ENCODE data around the gene PHF12. TPM values are rescaled to one million over a fixed set of nuclear protein-coding genes. Genes with fewer than 3 reads are reported as not detected.

PHF12 gene
- total and polyA plus RNA-seq, 2 of the 13 experiments (the other 11 are each of a cell fraction or from before 2014, with no cell fraction given): 9.8 to 17.1 TPM

GRCh38 chr17:28908640-28909167, 42.6 kb downstream of the PHF12 start (continued):
- TF ChIP-seq MED1 (CRISPR knock-in tag; IDR thresholded peaks at IDR 0.05) (0 out of 2 replicates have a peak, but pooled peaks have one; percentile 26), JUND (CRISPR knock-in tag; IDR thresholded peaks at IDR 0.05) (peak; percentile 86), LCORL (IDR thresholded peaks at IDR 0.05) (no peak), LCORL (CRISPR knock-in tag; IDR thresholded peaks at IDR 0.05) (peak; percentile 67; the same call in 1 of the 2 replicates), MAF1 (CRISPR knock-in tag; IDR thresholded peaks at IDR 0.05; ENCODE audit: borderline replicate concordance) (no peak), KLF6 (CRISPR knock-in tag; IDR thresholded peaks at IDR 0.05) (no peak), FOXA3 (CRISPR knock-in tag; IDR thresholded peaks at IDR 0.05) (0 out of 2 replicates have a peak, but pooled peaks have one; percentile 27), ASH2L (IDR thresholded peaks at IDR 0.05; ENCODE audit: insufficient read length, low read depth, low read length) (peak; percentile 36), ZNF121 (CRISPR knock-in tag; IDR thresholded peaks at IDR 0.05) (peak; percentile 90), CREM (IDR thresholded peaks at IDR 0.05) (no peak), CREM (CRISPR knock-in tag; IDR thresholded peaks at IDR 0.05) (no peak), ZNF878 (CRISPR knock-in tag; IDR thresholded peaks at IDR 0.05) (no peak), ZNF441 (CRISPR knock-in tag; IDR thresholded peaks at IDR 0.05; ENCODE audit: borderline replicate concordance) (no peak), CEBPZ (IDR thresholded peaks at IDR 0.05; ENCODE audit: low read length) (no peak), NFRKB (IDR thresholded peaks at IDR 0.05) (no peak), ZNF891 (CRISPR knock-in tag; IDR thresholded peaks at IDR 0.05) (no peak), ZMAT5 (CRISPR knock-in tag; IDR thresholded peaks at IDR 0.05; ENCODE audit: borderline replicate concordance, low read depth) (no peak), KLF16 (CRISPR knock-in tag; IDR thresholded peaks at IDR 0.05) (no peak), ELF3 (CRISPR knock-in tag; IDR thresholded peaks at IDR 0.05) (no peak), ZNF260 (CRISPR knock-in tag; IDR thresholded peaks at IDR 0.05; ENCODE audit: borderline replicate concordance, low read depth) (no peak)
- TF ChIP-seq, protein P1, sequence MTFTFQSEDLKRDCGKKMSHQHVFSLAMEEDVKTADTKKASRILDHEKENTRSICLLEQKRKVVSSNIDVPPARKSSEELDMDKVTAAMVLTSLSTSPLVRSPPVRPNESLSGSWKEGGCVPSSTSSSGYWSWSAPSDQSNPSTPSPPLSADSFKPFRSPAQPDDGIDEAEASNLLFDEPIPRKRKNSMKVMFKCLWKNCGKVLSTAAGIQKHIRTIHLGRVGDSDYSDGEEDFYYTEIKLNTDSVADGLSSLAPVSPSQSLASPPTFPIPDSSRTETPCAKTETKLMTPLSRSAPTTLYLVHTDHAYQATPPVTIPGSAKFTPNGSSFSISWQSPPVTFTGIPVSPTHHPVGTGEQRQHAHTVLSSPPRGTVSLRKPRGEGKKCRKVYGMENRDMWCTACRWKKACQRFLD (CRISPR knock-in tag; IDR thresholded peaks at IDR 0.05; ENCODE audit: borderline replicate concordance): no peak
- TF ChIP-seq, protein P2, sequence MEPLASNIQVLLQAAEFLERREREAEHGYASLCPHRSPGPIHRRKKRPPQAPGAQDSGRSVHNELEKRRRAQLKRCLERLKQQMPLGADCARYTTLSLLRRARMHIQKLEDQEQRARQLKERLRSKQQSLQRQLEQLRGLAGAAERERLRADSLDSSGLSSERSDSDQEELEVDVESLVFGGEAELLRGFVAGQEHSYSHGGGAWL (CRISPR knock-in tag; IDR thresholded peaks at IDR 0.05): no peak
- TF ChIP-seq, protein P3, sequence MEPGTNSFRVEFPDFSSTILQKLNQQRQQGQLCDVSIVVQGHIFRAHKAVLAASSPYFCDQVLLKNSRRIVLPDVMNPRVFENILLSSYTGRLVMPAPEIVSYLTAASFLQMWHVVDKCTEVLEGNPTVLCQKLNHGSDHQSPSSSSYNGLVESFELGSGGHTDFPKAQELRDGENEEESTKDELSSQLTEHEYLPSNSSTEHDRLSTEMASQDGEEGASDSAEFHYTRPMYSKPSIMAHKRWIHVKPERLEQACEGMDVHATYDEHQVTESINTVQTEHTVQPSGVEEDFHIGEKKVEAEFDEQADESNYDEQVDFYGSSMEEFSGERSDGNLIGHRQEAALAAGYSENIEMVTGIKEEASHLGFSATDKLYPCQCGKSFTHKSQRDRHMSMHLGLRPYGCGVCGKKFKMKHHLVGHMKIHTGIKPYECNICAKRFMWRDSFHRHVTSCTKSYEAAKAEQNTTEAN (CRISPR knock-in tag; conservative IDR thresholded peaks at IDR 0.05): peak; percentile 30; the same call in 1 of the 2 replicates
- TF ChIP-seq, protein P4, sequence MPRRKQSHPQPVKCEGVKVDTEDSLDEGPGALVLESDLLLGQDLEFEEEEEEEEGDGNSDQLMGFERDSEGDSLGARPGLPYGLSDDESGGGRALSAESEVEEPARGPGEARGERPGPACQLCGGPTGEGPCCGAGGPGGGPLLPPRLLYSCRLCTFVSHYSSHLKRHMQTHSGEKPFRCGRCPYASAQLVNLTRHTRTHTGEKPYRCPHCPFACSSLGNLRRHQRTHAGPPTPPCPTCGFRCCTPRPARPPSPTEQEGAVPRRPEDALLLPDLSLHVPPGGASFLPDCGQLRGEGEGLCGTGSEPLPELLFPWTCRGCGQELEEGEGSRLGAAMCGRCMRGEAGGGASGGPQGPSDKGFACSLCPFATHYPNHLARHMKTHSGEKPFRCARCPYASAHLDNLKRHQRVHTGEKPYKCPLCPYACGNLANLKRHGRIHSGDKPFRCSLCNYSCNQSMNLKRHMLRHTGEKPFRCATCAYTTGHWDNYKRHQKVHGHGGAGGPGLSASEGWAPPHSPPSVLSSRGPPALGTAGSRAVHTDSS (CRISPR knock-in tag; conservative IDR thresholded peaks at IDR 0.05): no peak
